Endometrium (tissue), 2 donors: Measurements from ENCODE around the gene LYSMD1.
A peak's percentile ranks its signal among the peaks of the same experiment; 100 is the strongest.
"Not testable (repeated sequence)": the region's sequence is repeated elsewhere in the genome, so short reads cannot be mapped to it uniquely, and the experiment has no call there.

ENCODE experiments used
- FAIRE-seq: peaks from 2 replicates; lab custom pipeline; 2012; peaks lifted over from hg19 to GRCh38; lab: Jason Lieb, UNC
- donor health status: control.
- donor health status: control.

The LYSMD1 gene, protein sequence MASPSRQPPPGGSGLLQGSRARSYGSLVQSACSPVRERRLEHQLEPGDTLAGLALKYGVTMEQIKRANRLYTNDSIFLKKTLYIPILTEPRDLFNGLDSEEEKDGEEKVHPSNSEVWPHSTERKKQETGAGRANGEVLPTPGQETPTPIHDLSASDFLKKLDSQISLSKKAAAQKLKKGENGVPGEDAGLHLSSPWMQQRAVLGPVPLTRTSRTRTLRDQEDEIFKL

GRCh38 chr1:151165738-151166504, at the start of gene LYSMD1, which contains the start of gene SCNM1:
LYSMD1 (minus strand) TSS chr1:151165902; CDS start chr1:151165258, 644 bp downstream.
SCNM1 (plus strand) TSS chr1:151166144; CDS start chr1:151166153, 9 bp downstream.
- FAIRE-seq, result peak; percentile 98

- no peak for FAIRE-seq
These were observed 47.9 kb upstream of the LYSMD1 start for GRCh38 chr1:151213560-151213959.

GRCh38 chr1:151211972-151212705, 46.4 kb upstream of the LYSMD1 start:
- FAIRE-seq, result no peak

- no peak for FAIRE-seq
These were observed 45.1 kb upstream of the LYSMD1 start for GRCh38 chr1:151210830-151211229.

DNA sequence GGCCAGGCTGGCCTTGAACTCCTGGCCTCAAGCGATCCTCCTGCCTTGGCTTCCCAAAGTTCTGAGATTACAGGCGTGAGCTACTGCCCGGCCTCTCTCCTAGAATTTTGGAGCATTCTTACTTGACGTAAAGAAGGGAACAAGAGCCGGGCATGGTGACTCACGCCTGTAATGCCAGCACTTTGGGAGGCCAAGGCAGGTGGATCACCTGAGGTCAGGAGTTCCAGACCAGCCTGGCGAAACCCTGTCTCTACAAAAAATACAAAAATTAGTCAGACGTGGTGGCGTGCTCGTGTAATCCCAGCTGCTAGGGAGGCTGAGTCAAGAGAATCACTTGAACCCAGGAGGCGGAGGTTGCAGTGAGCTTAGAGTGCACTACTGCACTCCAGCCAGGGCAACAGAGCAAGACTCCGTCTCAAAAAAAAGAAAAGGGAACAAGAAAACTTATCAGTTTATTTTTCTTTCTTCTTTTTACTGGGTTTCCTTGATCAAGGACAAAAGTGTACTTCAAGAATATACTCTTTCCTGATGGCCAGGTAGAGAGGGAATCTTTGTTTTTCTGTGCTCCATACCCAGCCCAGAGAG, 39.8 kb upstream of the LYSMD1 start:
- FAIRE-seq, result not testable (repeated sequence)

DNA sequence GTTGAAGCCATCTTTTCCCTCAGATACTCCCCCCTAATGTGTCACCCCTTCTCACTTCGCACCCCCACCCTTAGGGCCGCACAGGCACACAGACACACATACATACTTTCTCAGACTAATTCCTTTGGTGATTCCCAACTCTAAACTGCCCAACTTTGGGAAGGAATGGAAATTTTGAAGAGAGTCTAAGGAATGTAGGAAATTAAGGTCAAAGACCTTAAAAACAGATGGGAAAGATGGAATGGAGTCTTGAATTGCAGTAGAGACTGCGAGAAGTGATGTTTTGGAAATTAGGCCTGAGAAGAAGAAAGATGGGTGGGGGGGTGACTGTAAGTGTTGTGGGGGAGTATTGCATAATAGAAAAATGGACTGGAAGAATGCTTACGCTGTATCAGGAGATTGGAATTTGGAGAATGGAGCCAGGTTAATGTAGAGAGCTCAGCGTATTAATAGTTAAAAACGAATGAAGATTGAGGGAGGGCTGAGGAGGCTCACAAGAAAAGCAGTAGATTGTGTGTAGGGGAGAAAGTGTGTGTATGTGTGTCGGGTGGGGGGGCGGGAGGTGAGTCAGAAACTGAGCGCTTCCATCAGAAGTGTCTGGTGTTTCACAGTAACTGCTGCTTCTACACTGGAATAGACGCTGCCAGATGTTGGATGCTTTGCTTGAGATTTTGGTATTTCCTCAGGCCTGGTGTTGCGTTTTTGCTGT, 34.3 kb upstream of the LYSMD1 start:
- no peak for FAIRE-seq

- FAIRE-seq, result peak; percentile 72
These were observed 32.8 kb upstream of the LYSMD1 start, which contains the start of gene PIP5K1A for GRCh38 chr1:151198254-151199127. PIP5K1A (plus strand) TSS chr1:151198552; CDS start chr1:151198997, 445 bp downstream.

DNA sequence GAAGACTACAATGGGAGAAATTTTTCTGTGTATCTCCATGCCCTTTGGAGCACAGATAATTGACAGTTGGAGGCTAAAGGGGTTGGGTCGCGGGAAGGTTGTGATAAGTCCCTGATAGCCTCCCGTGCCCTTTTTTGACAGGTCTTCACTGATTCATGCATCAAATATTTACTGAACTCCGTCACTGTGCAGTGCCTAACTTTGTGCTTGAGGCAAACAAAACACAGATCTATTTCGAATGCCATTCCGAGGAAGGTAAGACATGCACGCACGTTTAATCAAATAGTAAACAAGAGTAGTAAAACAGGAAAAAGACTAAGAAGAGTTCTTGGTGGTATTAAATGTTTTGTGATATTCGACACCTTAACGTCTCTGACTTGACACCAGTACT, 32.2 kb upstream of the LYSMD1 start:
- no peak for FAIRE-seq

DNA sequence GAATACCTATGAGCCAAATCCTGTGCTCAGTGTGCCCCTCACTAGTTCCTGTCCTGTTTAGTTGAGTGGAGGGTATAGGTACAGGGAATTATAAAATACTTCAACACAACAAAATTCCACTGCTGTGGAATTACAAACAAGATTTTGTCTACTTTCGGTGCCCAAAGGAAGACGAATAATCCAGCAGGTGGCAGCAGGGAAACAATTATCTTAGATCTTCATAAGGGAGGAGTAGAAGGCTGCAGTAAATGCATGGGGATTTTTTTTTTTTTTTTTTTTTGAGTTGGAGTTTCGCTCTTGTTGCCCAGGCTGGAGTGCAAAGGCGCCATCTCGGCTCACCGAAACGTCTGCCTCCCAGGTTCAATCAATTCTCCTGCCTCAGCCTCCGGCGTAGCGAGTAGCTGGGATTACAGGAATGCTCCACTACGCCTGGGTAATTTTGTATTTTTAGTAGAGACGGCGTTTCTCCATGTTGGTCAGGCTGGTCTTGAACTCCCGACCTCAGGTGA, 30.6 kb upstream of the LYSMD1 start:
- peak; percentile 78 for FAIRE-seq

DNA sequence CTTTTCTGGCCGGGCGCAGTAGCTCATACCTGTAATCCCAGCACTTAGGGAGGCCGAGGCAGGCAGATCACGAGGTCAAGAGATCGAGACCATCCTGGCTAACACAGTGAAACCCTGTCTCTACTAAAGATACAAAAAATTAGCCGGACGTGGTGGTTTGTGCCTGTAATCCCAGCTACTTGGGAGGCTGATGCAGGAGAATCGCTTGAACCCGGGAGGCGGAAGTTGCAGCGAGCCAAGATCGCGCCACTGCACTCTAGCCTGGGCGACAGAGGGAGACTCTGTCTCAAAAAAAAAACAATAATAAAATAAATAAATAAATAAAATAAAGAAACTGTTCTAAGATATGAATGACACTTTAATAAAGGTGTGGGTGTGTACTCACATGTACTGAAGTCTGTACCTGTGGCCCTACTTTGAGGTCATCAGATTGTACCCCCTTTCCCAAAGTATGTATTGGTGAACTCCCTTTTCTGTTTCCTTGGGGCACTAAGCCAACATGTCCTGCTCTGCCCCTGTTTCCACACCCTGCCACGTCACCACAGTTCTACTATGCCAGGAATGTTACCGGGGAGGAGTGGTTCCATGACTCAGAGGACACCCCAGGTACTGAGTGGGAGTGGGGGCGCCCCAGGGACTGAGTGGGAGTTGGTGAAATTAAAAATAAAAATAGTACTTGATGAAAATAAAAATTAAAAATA, 29.3 kb upstream of the LYSMD1 start:
- not testable (repeated sequence) for FAIRE-seq

DNA sequence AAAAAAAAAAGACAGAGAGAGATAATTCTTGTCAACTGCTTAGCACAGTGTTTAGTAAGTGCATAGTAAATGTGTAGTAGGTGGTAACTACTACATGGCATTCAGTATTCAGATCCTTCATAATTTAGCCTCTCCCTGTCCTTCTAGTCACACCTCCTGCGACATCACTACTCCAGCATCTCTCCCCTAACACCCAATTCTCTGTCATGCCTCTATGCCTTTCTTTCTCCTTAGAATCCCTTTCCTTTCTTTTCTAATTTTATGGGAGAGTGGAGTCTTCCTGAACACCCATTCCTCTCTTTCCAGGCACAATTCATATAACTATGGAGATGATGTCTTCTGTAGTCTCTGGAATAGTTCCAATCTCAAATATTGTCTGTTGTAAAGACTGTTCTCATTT, 28.2 kb upstream of the LYSMD1 start:
- no peak for FAIRE-seq

GRCh38 chr1:151193304-151193703, 27.6 kb upstream of the LYSMD1 start:
- FAIRE-seq, result no peak

- no peak for FAIRE-seq
These were observed 26.3 kb upstream of the LYSMD1 start for GRCh38 chr1:151192047-151192446.

DNA sequence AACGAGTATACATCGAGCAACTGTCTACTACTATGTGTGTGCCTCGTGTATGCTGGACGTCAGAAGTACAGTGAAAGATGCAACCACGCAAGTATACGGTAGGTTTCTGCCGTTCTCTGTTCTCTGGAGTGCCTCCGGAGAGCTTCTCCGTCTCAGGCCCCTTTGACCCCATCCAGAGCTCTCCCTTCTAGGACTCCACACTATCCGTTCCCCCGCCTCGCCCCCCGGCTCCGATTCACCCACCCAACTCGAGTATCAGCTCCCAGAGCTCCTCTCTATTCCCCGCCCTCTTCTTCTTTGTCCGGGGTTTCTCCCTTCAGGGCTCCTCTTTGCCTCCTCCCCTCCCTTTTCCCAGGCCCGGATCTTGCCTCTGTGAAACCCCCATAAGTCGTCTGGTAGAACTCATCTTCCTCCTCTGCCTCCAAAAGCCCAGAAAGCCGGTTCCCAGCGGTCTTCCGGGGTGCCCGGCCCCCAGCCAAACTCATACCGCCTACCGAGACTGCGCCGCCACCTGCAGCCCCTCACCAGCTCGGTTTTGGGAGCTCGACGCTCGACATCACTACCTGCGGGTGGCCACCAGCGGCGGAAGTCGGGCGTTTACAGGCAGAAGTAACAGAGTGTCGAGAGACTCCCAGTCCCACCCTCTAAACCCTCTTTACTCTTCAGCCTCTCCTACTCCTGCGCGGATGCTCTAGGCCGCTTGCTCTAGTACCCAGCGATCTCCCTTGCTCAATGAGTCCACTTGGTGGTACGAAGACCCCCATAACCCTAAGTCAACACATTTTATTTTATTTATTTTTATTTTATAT, 24.1 kb upstream of the LYSMD1 start, which contains the start of gene VPS72:
Gene VPS72 (minus strand): TSS at position 561 of the 809 bp plus-strand sequence. CDS start 76 bp downstream, at position 485.
- no peak for FAIRE-seq

DNA sequence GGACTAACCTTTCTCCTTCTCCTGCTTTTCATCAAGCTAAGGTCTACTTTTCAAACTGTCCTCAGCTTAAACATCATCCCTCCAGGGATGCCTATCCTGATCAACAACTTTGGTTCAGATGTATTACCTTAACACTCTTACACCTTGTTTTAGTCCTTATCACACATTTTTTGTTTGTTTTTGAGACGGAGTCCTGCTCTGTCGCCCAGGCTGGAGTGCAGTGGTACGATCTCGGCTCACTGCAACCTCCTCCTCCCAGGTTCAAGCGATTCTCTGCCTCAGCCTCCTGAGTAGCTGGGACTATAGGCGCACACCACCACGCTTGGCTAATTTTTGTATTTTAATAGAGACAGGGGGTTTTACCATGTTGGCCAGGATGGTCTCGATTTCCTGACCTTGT, 23.0 kb upstream of the LYSMD1 start:
- not testable (repeated sequence) for FAIRE-seq

- FAIRE-seq, result no peak
These were observed 21.5 kb upstream of the LYSMD1 start for GRCh38 chr1:151187205-151187604.

GRCh38 chr1:151184211-151184610, 18.5 kb upstream of the LYSMD1 start:
- FAIRE-seq, result no peak

DNA sequence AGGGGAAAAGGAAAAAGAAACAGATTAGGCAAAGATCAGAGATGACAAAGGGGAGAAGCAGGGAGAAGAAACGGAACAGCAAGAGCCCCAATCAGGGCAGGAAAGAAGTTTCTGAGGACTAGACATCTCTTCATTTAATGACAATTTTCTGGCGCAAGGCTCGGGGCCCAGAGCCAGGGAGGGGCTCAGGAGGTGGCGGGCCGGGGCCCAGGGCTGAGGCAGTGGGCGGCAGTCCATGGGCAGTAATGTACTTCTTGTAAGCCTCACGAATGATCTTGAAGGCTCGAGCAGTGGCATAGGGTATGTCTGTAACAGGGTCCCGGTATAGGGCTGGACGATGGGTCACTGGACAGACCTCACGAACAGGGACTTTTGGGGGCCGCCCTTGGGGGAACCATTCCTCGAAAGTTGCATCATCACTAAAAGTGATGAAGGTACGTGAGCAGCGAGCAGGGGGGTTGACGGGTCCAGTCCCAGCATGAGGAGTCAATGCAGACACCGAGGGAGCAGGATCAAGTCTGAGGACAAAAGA, 10.9 kb upstream of the LYSMD1 start:
- no peak for FAIRE-seq

- FAIRE-seq, result no peak
These were observed 10.2 kb upstream of the LYSMD1 start, which contains the start of gene TMOD4 for GRCh38 chr1:151175863-151176262. TMOD4 (minus strand) TSS chr1:151175981; CDS start chr1:151174875, 1,106 bp downstream.
